Heart left ventricle (tissue), 13 donors: ENCODE measurements around the gene SYNJ1.

Experiments used
- POLR2A ChIP-seq, 2 donors: fragments of 450-650 bp; IDR thresholded peaks; one replicate each; pipeline ENCODE4 v1.6.1; 2017; ENCODE audit warnings: antibody characterized with exemption in 2 of 2, mild to moderate bottlenecking in 2 of 2, moderate library complexity in 2 of 2
- TF ChIP-seq, protein P1 (sequence below), 12 donors: fragments of 200-600 bp; sonication (generic) in 4 of 12; IDR thresholded peaks; one replicate each; pipeline versions ENCODE4 v1.5.0 to v1.8.0; 2018 to 2022; ENCODE audit warnings: antibody characterized with exemption in 12 of 12, mild to moderate bottlenecking in 5 of 12
- donor health status: ischemic (EF 13 %, LVEDD 7.1; RV severe dilation, severe dysfunction).
- donor health status: DM: no; HTN: yes; CAD: no.
- donor health status: DM: no; HTN: no; CAD: no.
- donor health status: ischemic (EF 25% LVEDD 6.9; RV normal size, moderate dysfunction).
- donor health status: ischemic (EF 25% LVEDD 5.7; RV mildly dilated, moderate dysfunction).
- donor health status: ischemic (EF 35%, LVEDD 5.7; RV mildly dilated, moderate dysfunction).
- donor health status: nonischemic (EF 11% LVEDD 7.7; RV severe dilation, severe dysfunction).
- donor health status: DM: yes; HTN: yes; CAD: no.
- donor health status: PGD.
- donor health status: ischemic (EF 29% LVEDD 5.4; RV normal size, mild dysfunction).
- donor health status: nonischemic (EF 23%, LVEDD 6.1; RV moderate dilation, normal function).

DNA sequence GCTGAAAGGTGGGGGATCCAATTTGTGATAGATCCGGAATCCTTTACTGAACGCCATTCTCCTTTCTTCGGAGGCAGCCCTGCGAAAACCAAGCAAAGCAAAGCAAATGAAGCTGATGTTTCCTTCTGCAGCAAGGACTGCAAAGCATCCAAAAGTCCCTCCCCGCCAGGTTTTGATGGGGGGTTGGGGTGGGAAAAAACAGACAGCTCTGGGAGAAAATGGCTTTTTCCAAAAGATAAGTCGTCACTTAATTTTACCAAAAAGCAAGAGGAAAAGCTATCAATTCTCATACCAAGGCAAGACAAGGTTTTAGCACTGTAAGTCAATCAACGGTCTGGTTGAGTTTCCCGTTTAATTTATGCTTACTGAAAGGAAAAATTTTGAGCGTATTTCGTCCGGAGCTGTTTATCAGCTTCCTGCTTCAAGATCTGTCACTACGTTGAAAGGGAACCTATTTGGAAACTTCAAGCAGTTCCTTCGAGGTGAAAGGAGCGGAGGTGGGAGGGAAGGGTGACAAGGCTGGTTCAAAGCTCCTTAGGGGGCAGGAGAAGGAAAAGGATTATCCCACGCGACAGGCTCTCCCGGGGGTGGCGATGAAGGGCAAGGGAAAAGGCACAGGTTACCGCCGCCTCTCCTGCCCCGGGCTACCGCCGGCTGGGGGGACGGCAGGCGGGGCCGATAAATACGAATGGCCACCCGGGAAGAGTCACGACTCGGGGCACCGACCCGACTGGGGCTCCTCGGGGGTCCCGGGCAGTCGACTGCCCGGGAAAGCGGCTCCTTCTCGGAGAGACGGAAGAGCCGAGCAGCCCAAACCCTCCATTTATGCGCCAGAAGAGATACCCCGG, 750 bp downstream of the SYNJ1 start:
- TF ChIP-seq, protein P1, sequence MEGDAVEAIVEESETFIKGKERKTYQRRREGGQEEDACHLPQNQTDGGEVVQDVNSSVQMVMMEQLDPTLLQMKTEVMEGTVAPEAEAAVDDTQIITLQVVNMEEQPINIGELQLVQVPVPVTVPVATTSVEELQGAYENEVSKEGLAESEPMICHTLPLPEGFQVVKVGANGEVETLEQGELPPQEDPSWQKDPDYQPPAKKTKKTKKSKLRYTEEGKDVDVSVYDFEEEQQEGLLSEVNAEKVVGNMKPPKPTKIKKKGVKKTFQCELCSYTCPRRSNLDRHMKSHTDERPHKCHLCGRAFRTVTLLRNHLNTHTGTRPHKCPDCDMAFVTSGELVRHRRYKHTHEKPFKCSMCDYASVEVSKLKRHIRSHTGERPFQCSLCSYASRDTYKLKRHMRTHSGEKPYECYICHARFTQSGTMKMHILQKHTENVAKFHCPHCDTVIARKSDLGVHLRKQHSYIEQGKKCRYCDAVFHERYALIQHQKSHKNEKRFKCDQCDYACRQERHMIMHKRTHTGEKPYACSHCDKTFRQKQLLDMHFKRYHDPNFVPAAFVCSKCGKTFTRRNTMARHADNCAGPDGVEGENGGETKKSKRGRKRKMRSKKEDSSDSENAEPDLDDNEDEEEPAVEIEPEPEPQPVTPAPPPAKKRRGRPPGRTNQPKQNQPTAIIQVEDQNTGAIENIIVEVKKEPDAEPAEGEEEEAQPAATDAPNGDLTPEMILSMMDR (IDR thresholded peaks at IDR 0.05): no peak
- no peak for TF ChIP-seq POLR2A (IDR thresholded peaks at IDR 0.05)
